GM18858 (cell line): Measurements from ENCODE around the gene DDX20.
"Not testable (repeated sequence)": the region's sequence is repeated elsewhere in the genome, so short reads cannot be mapped to it uniquely, and the experiment has no call there.

Source experiments
- ATAC-seq: cut with Tn5 transposase; IDR thresholded peaks from one replicate; pipeline ENCODE4 v1.9.1; 2021; ENCODE audit not compliant: unreplicated experiment

DDX20 gene

GRCh38 chr1:111786669-111787207, 31.0 kb downstream of the DDX20 start:
- ATAC-seq, result no peak

DNA sequence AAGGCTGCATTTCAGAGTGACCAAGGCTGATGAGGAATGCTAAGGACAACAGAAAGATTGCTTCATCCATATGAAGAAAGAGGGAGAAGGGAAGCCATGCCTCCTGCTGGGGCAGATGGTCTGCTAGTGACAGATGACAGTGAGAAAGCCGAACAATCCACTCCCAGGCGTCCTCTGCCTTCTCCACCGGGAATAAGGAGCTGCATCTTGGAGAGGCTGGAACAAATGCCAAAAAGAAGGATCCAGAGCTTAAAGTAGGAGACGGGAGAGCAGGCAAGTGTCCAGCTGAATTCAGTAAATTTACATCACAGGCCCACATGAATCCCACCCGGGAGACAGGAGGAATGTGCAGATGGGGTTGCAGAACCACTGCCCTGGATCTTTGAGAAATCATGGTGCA, 33.4 kb downstream of the DDX20 start:
- no peak for ATAC-seq

- no peak for ATAC-seq
These were observed 34.1 kb downstream of the DDX20 start for GRCh38 chr1:111789666-111790316.

DNA sequence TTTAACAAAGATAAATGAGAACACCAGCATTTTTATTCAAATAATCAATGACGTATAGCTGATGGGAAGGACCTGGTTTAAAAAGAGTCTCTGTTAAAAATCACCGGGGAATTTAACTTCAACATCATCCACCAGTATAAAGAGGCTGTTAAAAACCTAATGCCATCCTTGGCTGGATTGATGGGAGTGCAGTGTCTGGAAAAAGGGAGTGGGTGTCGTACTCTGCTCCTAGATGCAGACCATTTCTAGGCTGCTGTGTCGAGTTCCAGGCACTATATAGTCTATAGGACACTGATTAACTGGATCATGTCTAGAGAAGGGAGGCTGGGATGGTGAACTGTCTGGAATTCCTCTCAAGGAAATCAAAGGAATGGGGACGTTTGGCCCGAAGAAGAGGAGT, 36.1 kb downstream of the DDX20 start:
- no peak for ATAC-seq

GRCh38 chr1:111792249-111792648, 36.5 kb downstream of the DDX20 start:
- ATAC-seq, result no peak

- ATAC-seq, result no peak
These were observed 38.2 kb downstream of the DDX20 start for GRCh38 chr1:111793923-111794322.

- no peak for ATAC-seq
These were observed 39.7 kb downstream of the DDX20 start for GRCh38 chr1:111795401-111795800.

- no peak for ATAC-seq
These were observed 42.9 kb downstream of the DDX20 start for GRCh38 chr1:111798580-111798979.

DNA sequence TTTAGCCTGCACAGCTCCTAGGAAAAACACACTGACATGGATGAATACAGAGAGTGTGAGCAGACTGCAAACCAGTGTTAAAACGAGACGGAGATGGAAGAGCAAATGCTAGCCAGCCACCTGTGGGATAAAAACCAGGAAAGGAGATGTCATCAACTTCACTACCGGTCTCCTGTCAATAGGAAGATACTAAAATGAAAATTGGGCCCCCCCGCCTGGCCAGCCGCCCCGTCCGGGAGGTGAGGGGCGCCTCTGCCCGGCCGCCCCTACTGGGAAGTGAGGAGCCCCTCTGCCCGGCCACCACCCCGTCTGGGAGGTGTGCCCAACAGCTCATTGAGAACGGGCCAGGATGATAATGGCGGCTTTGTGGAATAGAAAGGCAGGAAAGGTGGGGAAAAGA, 44.0 kb downstream of the DDX20 start:
- not testable (repeated sequence) for ATAC-seq

GRCh38 chr1:111801071-111801850, 45.6 kb downstream of the DDX20 start:
- no peak for ATAC-seq

DNA sequence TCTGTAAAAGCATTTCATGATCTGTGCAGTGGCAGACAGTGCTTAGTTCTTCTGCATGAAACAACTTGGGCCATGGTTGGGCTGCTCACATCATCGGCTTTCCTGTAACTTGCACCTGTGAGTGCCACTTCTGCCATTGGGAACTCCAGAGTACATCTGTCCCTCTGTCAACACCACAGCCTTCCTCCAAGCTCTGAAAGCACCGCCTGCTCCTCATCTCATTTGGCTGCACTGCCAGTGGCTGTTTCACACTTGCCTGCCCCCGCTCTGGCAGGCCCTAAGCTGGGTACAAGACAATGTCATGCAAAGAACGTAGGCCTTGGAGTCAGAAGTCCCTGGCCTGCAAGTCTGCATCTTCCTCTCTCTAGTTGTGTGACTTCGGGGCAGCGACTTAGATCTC, 46.4 kb downstream of the DDX20 start:
- ATAC-seq, result no peak

DNA sequence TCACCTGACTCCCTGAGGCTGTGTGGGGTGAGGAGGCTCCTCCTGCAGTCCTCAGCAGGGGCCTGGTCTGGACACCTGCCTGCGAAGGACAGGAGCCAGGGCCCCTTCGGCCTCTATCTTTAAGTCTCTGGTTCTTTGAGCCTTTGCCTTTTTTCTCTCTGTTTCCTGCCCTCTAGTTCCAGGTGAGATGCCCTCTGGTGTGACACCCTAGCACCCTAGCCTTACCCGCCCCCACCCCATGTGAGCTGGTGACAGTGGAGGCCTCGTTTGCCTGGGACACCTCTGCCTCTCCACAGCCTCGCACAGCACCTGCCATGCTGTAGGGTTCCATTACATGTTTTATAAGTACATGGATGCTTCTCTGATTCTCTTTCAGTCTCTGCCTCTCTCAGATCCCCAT, 47.3 kb downstream of the DDX20 start:
- ATAC-seq, result no peak

DNA sequence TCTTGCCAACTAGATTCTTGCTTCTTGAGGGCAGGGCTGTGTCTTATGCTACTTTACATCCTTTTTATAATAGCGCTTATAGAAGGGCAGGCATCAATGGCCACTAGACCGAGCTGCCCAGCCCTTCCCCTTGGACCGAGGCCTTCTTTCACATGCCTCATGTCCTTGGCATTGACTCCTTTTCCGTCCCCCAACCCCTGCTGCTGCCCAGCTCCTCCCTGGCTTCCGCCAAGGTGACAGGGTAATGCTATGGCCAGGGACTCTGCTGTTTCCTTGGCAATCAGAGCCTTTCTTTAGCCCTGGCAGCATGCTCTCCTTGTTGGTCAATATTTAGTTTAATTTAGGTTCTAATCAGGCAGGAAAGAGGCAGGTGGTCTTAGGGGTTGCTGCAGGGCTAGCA, 48.2 kb downstream of the DDX20 start:
- ATAC-seq, result no peak

DNA sequence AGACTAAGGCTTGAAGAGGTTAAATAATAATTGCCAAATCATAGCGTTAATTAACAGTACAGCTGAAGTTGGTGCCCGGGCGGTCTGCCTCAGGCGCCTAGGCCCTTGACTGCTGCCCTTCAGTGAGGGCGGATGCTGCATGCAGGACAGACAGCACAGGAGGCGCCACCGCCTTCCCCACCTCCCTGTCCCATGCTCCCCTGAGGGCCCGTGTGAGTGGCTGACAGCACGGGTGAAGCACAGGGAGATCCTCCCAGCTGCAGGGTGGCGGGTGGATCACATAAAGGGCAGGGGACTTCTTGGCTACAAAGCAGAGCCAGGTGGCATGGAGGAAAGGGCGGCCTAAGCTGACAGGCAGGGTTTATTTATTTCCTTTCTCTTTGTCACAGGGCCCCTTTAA, 49.1 kb downstream of the DDX20 start:
- ATAC-seq, result no peak

- no peak for ATAC-seq
These were observed 49.5 kb downstream of the DDX20 start for GRCh38 chr1:111805251-111805650.

DNA sequence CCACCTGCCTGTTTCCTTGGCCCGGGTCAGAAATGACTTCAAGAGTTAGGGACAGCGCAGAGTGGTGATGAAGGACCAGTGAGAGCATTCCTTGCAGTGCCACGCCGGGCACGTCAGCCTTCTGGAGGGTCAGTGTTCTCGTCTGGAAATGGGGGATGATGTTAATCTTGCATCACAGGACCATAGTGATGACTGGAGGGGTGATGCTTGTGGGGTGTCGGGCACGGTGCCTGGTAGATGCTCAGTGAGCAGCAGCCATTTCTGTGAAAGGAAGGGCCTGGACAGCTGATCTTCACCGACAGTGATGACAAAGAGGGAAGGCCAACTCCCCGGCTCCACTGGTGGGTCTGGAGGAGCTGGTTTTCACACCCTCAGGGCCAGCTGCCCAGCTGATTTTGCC, 56.2 kb downstream of the DDX20 start:
- ATAC-seq, result no peak

DNA sequence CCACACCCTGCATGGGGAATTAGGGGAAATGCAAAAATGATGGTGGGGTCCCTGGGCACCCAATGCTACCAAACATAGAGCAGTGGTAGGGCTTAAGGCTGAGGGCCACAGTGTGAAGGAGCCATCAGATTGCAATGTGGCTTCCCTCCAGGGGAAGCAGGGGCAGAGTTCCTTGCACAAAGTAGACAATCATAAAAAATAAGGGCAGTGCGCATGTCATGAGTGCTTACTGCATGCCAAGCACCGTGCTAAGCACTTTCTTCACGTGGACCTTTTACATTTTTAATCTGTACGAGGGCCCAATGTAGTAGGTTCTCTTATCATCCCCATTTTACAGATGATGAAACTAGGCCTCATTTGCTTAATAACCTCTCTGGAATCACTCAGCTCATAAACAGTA, 56.6 kb downstream of the DDX20 start:
- no peak for ATAC-seq

DNA sequence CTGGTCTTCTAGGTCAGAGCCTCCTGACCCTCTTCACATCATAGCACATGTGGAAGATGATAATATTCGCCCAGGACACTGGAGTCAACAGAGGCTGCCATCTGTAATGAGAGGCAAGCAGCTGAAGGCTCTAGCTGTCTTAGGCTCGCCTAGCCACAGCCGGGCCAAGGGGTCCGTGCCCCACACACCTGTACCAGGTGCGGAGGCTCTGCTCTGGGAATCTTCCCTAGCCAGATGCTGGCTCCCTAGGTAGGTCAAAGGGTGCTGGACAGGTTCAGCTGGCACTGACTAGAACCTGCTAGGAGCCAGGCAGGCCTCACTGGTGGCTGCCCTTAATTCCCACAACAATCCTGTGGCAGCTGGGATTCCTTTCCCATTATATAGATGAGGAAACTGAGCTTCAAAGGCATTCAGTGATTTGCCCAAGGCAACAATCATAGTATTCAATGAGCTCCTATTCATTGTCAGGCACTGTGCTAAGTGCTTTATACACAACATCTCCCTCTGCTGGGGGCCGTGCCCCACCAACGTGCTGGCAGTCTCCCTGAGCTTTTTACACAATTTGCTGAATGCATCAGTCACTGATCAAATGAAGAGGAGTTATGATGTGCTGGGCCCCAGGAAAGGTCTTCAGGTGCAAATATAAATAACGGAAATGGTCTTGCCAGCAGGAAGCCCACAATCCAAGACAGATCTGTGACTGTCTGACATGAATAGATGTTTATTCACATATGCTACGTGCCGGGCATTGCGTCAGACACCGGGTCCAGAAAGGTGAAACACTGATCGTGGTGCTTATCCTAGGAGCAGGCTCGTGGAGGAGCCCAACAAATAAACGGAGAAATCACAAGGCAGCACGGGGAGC, 58.0 kb downstream of the DDX20 start:
- no peak for ATAC-seq

GRCh38 chr1:111814305-111814628, 58.6 kb downstream of the DDX20 start:
- ATAC-seq, result no peak

GRCh38 chr1:111814642-111815041, 58.9 kb downstream of the DDX20 start:
- ATAC-seq, result no peak
